Brain pericyte (primary cell): Measurements from ENCODE around the gene TRPV5.

Experiments used
- DNase-seq: peaks from one replicate; pipeline ENCODE4 v3.0.0-alpha.2; 2012; ENCODE audit warnings: low read depth, low spot score

The TRPV5 gene

GRCh38 chr7:142886866-142887265, 46.7 kb downstream of the TRPV5 start:
- no peak for DNase-seq

- DNase-seq: no peak
These were observed 48.0 kb downstream of the TRPV5 start, which contains the start of gene TRPV6 for GRCh38 chr7:142885311-142886230. Gene TRPV6 (minus strand): TSS chr7:142885745.

- no peak for DNase-seq
These were observed 49.3 kb downstream of the TRPV5 start for GRCh38 chr7:142884286-142884640.

GRCh38 chr7:142883571-142884285, 49.8 kb downstream of the TRPV5 start:
- no peak for DNase-seq

- no peak for DNase-seq
These were observed 50.4 kb downstream of the TRPV5 start for GRCh38 chr7:142883145-142883544.

GRCh38 chr7:142882338-142882678, 51.2 kb downstream of the TRPV5 start:
- DNase-seq: no peak

GRCh38 chr7:142881586-142882337, 51.8 kb downstream of the TRPV5 start:
- DNase-seq: no peak

- no peak for DNase-seq
These were observed 52.6 kb downstream of the TRPV5 start for GRCh38 chr7:142880876-142881505.

- no peak for DNase-seq
These were observed 54.5 kb downstream of the TRPV5 start for GRCh38 chr7:142879060-142879459.

- no peak for DNase-seq
These were observed 55.2 kb downstream of the TRPV5 start for GRCh38 chr7:142878315-142878714.

- no peak for DNase-seq
These were observed 56.3 kb downstream of the TRPV5 start for GRCh38 chr7:142876991-142877910.

GRCh38 chr7:142876236-142876960, 57.1 kb downstream of the TRPV5 start:
- DNase-seq: no peak

GRCh38 chr7:142875456-142875855, 58.1 kb downstream of the TRPV5 start:
- no peak for DNase-seq

GRCh38 chr7:142874837-142875236, 58.7 kb downstream of the TRPV5 start:
- no peak for DNase-seq

GRCh38 chr7:142874409-142874808, 59.1 kb downstream of the TRPV5 start:
- DNase-seq: no peak

GRCh38 chr7:142873871-142874270, 59.7 kb downstream of the TRPV5 start:
- DNase-seq: no peak

- DNase-seq: no peak
These were observed 60.2 kb downstream of the TRPV5 start for GRCh38 chr7:142873281-142873784.

GRCh38 chr7:142872106-142872675, 61.4 kb downstream of the TRPV5 start:
- no peak for DNase-seq
